Stomach (tissue), 4 donors: ENCODE data around the gene TMEM132D.

Experiments
- CTCF ChIP-seq, 7 experiments: fragments of 450-650 bp in 4 of 7; fragments of 200-600 bp in 3 of 7; sonication (generic) in 3 of 7; IDR thresholded peaks; one replicate each; pipeline ENCODE4 v1.5.1; 2016 to 2019; ENCODE audit warnings: antibody characterized with exemption in 7 of 7, control low read depth in 2 of 7, mild to moderate bottlenecking in 1 of 7
- POLR2A ChIP-seq, 4 donors: fragments of 450-650 bp; IDR thresholded peaks; one replicate each; pipeline ENCODE4 v1.6.1; 2016; ENCODE audit warnings: antibody characterized with exemption in 4 of 4, control low read depth in 2 of 4, mild to moderate bottlenecking in 1 of 4, moderate library complexity in 1 of 4
- POLR2AphosphoS5 ChIP-seq, 3 donors: sonication (generic); formaldehyde crosslinking; IDR thresholded peaks; one replicate each; pipeline ENCODE4 v1.6.1; 2016; ENCODE audit warnings: antibody characterized with exemption in 3 of 3

- TF ChIP-seq POLR2AphosphoS5 (IDR thresholded peaks at IDR 0.05) (no peak), CTCF (IDR thresholded peaks at IDR 0.05) (no peak), POLR2A (IDR thresholded peaks at IDR 0.05) (no peak)
Observed at GRCh38 chr12:129385637-129385990, 518.2 kb downstream of the TMEM132D start.
